Measurements from ENCODE around the gene BTF3. TPM values are rescaled to one million over a fixed set of nuclear protein-coding genes. Genes with fewer than 3 reads are reported as not detected.

Gene BTF3
- total and polyA plus RNA-seq, 2 of the 8 experiments (the other 6 are each of a cell fraction or from before 2014, with no cell fraction given) = 396 to 754 TPM

- H2BK20ac ChIP-seq (ENCODE audit: low read length) = no peak overlapping the region
- 65% methylated on average over 3 of the region's 3 CpGs; no CpG with 5 or more reads in 1 of the 2 experiments for WGBS, 2 experiments (ENCODE audit: extremely low coverage in 1 of 2, insufficient coverage in 1 of 2, insufficient read length in 1 of 2, insufficient replicate concordance in 2 of 2, low coverage in 1 of 2, low lambda C conversion rate in 2 of 2, missing lambda C conversion rate in 1 of 2)
- H3K79me1 ChIP-seq (ENCODE audit: low read depth, low read length) = no peaks in the 10 kb centered on the region
- H3K23me2 ChIP-seq (ENCODE audit: low read depth, low read length) = no peaks in the 10 kb centered on the region
- no peak overlapping the region for H2BK5ac ChIP-seq (ENCODE audit: low read depth, low read length)
- H2AFZ ChIP-seq (ENCODE audit: low read length) = no peak overlapping the region
- H3K23ac ChIP-seq (ENCODE audit: insufficient read length) = no peak overlapping the region
- H3K56ac ChIP-seq (replicated peaks; ENCODE audit: insufficient read length, low read depth, low read length) = no peak overlapping the region
- no peak overlapping the region for H3K9ac ChIP-seq (replicated peaks in 1 of 4; ENCODE audit: extremely low read depth in 1 of 4, low read depth in 3 of 4, low read length in 3 of 4)
- no peak overlapping the region for H2BK12ac ChIP-seq (ENCODE audit: low read depth, low read length)
- no peak overlapping the region for H4K91ac ChIP-seq (replicated peaks; ENCODE audit: insufficient read length, low read length)
- no peak for FAIRE-seq
- DNase-seq (ENCODE audit: low read depth in 1 of 2, low spot score in 2 of 2) = no peak
- H2BK120ac ChIP-seq (replicated peaks; ENCODE audit: low read depth, low read length) = no peak overlapping the region
- no peak overlapping the region for H4K5ac ChIP-seq (ENCODE audit: insufficient read length, low read depth, low read length)
- no peak overlapping the region for H3K4ac ChIP-seq (replicated peaks; ENCODE audit: insufficient read length, low read depth, low read length)
- H3K18ac ChIP-seq (ENCODE audit: extremely low read depth, low read length) = no peak overlapping the region
- H4K8ac ChIP-seq (ENCODE audit: extremely low read depth, insufficient read depth, low read length) = no peak overlapping the region
- no peak overlapping the region for H3K4me2 ChIP-seq (ENCODE audit: insufficient read depth in 1 of 2, low read depth in 2 of 2, low read length in 2 of 2)
- H3K36me3 ChIP-seq (ENCODE audit: control insufficient read depth in 2 of 4, insufficient read depth in 4 of 4, low read length in 3 of 4) = no peaks in the 10 kb centered on the region
- no peak overlapping the region for H2AK5ac ChIP-seq (ENCODE audit: low read depth, low read length)
- POLR2A ChIA-PET (ENCODE audit: partially characterized antibody) = interaction anchor here (6.8 kb wide), 1 partner anchor 15 kb away, joined by 42 read pairs; the partner anchor contains the start of gene BTF3
- no peak overlapping the region for H3K27ac ChIP-seq (ENCODE audit: low read depth, low read length)
- H3K9me3 ChIP-seq (ENCODE audit: insufficient read depth in 2 of 2, low read depth in 1 of 2, low read length in 1 of 2) = no peaks in the 10 kb centered on the region
- CTCF ChIA-PET (ENCODE audit: partially characterized antibody) = interaction anchor here (1.0 to 2.5 kb wide), 2 partner anchors 16 to 280 kb away, joined by 3 to 11 read pairs; partner anchors contain the start of gene BTF3
- H3K4me3 ChIP-seq (ENCODE audit: extremely low read depth in 1 of 4, insufficient read depth in 2 of 4, low read depth in 3 of 4, low read length in 4 of 4) = no peak overlapping the region
- no peaks in the 10 kb centered on the region for H3K4me1 ChIP-seq (replicated peaks in 1 of 4; ENCODE audit: control insufficient read depth in 3 of 4, insufficient read depth in 4 of 4, low read length in 3 of 4)
- no peaks in the 10 kb centered on the region for H4K20me1 ChIP-seq (replicated peaks in 1 of 2; ENCODE audit: control insufficient read depth in 1 of 2, insufficient read depth in 2 of 2, low read length in 2 of 2)
- no peak overlapping the region for H3K14ac ChIP-seq (ENCODE audit: insufficient read length)
- no peak overlapping the region for H2BK15ac ChIP-seq (ENCODE audit: low read length)
- peaks cover 0 to 3% (median 0%) of the 10 kb centered on the region in 4 experiments; a peak in 1 of 7 replicates for H3K27me3 ChIP-seq (replicated peaks in 1 of 4; ENCODE audit: control insufficient read depth in 3 of 4, extremely low read depth in 1 of 4, insufficient read depth in 3 of 4, low read length in 3 of 4)
- no peaks in the 10 kb centered on the region for H3K79me2 ChIP-seq (ENCODE audit: control insufficient read depth in 1 of 2, insufficient read depth in 2 of 2, low read length in 2 of 2)
- TF ChIP-seq RXRA (IDR thresholded peaks at IDR 0.05; ENCODE audit: insufficient read depth, low read depth, low read length) (no peak), NRF1 (IDR thresholded peaks at IDR 0.05; ENCODE audit: low read depth, low read length) (no peak), NANOG (IDR thresholded peaks at IDR 0.05; ENCODE audit: insufficient read depth, low read depth, low read length, poor library complexity, severe bottlenecking) (no peak), HDAC2 (IDR thresholded peaks at IDR 0.05; ENCODE audit: borderline replicate concordance in 1 of 2, low read depth in 2 of 2, low read length in 2 of 2) (no peak), KDM4A (IDR thresholded peaks at IDR 0.05; ENCODE audit: low read depth, low read length, severe bottlenecking) (no peak)
These were observed 15.8 kb downstream of the BTF3 start for GRCh38 chr5:73513996-73514395.
